Measurements from ENCODE around the gene GRM5.

GRM5 gene

DNA sequence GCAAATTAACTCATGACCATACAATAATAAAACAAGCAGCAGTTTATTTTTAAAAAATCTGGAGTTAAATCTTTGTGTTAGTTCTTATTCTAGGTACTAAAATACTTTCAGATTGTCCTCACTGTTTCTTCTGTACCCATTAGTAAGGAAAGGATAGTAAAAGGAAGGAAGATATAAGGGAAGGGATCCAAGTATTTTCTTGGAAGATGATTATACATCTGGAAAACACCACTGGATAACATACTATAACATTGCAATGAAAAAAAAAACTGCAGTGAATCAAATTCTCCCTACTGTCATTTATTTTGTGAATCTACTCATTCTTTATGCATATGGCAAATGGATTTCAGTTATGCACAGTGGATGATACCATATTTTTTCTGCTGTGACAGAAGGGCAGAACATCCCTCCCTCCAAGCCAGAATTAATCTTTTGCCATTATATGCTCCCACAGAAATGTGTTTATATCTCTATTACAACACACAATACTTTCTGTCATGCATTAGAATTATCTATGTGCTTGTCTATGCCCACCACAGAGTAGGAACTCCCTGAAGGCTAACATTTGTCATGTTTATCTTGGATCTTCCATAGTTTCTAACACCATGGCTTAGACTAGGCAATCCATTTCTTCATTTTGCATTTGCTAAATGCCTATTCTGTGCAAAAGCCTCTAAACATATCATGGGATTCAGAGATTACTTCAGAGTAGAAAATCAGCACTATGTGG lies 446.0 kb downstream of the GRM5 start:
- DNase-seq (ENCODE audit: low read depth in 2 of 2), result no peak

DNA sequence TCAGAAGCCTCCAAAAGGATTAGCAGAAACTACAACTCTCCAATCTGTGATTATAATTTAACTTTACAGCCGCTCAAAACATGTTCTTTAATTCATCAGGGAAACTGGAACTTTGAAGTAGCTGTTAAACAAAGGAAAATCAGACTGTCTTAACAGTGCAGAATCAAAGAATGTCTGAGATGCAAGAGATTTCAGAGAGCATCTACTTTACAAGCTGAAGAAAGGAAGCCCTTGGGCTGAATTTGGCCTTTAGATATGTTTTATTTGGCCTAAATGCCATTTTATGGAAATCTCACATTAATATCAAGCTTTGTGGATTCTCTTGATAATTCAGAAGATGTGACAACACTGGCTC lies 446.7 kb downstream of the GRM5 start:
- no peak for DNase-seq (ENCODE audit: low read depth in 2 of 2)

DNA sequence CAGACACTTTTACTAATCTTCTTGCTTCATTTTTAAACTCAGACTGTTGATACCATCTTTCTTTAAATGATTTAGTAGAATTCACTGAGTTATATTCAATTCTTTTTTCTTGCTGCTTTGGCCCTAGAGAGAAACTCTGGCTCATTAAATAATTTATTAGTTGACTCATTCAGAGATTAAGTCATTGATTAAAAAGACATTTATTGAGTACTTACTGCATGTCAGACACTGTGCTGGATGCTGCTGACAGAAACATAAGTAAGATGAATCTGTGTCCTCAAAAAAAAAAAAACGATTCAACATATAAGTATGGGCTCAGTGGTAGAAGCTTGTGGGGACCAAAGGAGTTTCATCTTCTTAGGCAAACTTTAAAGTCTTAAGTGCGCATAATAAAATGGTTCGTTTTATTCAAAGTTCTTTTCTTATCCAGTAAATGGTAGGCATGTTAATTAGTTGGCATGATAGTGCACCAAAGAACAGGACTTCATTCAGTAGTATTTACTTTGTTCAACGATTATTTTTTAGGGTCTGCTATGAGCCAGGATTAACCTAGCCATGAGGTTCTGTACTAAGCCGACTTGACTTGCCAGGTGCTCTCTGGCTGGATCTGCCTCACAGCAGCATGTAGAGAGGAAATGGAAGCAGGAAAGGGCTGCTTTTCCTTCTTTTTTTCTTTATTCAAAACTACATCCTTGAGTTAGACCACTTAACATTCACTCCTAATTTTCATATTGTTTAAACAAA lies 447.3 kb downstream of the GRM5 start:
- DNase-seq (ENCODE audit: low read depth in 2 of 2), result no peak

DNA sequence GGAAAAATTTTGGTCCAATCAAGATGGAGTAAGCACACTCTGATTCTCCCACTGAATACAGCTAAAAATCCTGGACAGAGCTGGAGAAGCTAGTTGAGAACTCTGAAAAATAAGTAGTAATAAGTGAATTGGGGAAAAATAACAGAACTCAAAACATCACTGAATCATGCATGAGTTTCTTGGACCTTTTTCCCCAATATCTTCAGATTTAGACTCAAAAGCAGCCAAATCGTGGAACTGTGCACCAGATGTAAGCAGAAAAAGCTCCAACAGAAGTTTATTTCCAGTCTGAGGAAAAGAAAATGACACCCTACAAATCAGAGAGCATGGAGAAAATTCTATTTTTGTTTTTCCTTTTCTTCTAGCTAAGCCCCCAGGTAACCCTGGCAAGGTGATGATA lies 448.6 kb downstream of the GRM5 start:
- no peak for DNase-seq (ENCODE audit: low read depth in 2 of 2)

DNA sequence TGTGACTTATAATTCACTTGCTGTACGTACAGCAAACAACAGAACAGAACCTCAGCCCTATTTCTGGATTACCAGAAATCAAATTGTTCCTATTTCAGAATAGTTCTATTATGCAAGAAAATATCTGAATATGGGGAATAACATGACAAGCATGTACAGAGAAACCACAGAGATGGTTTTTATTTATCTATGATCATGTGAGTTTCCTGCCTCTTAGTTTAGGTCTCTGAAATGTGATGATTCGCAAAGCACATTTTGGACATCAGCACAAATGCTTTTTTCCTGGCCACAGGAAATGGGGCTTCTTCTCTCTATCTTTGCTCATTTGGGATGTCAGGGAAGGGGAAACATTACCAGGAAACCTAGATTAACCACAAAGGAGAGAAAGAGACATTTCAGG lies 461.5 kb downstream of the GRM5 start:
- DNase-seq (ENCODE audit: low read depth in 2 of 2), result no peak

DNA sequence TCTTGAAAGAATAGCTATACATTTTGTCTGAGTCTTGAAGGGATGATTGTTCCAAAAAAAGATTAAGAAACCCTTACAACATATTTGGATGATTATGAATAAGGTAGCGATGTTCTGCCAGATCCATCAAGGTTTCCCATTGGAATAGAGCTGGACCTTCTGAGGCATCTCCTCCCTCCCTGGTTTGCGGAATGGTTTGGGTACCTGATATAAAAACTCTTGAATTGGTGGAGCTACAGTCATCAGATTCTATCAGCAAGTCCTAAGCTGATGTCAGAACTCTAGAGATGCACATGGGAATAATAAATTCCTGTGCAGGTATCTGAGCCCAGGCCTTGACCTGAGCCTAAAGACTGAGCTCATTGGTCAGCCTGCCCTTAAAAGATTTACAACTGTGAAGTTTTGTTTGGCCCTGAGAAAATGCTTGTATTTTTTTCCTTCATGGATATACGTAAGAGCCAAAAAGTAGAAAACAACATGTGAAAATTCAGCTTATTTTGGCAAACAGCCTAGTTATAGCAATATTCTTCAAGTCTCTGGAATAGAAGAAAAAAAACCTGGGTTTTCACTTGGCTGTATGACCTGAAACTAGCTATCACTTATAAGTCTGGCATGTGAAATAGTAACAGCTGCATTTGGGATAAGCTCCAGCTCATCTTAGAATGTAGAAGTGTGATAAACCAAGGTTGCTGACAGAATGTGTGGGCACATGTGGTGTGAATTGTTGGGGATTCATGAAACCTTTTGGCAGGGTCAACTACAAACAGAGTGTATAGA lies 462.5 kb downstream of the GRM5 start:
- DNase-seq (ENCODE audit: low read depth in 2 of 2), result no peak

DNA sequence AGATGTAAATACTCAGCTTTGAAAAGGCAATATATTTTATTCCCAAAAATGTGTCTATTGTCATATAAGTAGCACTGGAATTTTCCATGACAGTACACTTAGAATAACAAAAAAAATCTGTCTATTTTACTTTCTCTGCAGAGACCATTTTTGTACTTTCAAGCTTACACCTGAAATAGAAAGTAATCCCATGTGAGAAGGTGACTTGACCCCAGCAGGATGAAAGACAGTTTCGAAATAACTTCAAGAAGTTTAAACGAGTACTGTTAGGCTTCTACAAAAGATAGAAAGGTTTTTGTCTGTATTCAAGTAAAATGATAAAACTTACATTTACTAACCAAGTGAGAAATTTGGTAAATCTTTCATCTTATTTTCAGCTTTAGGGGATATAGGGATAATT lies 468.4 kb downstream of the GRM5 start:
- DNase-seq (ENCODE audit: low read depth in 2 of 2), result no peak

DNA sequence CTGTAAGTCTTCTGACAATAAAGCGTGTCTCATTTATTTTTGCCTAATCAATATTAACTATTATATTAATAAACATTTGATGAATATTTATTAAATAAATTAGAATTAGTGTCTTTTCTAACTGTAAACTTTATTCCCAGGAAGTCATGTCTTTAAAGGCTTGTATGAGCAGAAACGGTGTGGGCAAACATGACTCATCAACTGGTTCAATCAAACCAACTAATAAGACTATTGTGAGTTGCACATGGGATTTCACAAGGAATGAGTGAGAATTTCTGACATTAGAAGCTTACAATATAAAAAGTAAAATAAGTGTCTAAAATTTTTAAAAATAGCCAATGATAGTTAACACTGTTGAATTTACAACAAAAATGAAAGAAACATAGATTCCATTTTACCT lies 469.0 kb downstream of the GRM5 start:
- DNase-seq (ENCODE audit: low read depth in 2 of 2), result no peak

DNA sequence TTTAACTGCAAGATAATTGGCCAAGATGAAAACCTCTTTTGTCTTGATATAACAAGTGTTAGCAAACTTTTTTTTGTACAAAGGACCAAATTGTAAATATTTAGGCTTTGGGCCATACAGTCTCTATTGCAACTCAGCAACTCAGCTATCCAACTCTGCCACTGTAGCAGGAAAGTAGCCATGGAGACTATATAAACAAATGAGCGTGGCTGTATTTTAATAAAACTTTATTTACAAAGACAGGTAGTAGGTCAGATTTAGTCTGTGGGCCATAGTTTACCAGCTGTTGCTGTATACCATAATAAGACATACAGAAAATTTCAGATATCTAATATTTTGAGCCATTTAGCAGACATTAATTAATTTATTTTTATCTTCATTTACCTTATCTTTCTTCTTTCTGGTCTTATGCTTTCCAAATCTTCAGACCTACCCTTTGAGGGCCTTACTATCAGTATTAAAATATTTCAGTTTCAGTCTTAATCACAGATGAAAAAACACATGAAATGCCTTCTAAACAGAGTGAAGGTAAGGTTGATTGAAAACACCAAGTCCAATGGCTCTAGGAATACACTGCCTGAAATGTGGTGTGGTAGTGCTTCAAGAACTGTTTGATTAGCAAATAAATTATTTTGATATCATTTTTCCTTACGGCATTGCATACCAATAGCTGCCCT lies 471.4 kb downstream of the GRM5 start:
- DNase-seq (ENCODE audit: low read depth in 2 of 2), result no peak

DNA sequence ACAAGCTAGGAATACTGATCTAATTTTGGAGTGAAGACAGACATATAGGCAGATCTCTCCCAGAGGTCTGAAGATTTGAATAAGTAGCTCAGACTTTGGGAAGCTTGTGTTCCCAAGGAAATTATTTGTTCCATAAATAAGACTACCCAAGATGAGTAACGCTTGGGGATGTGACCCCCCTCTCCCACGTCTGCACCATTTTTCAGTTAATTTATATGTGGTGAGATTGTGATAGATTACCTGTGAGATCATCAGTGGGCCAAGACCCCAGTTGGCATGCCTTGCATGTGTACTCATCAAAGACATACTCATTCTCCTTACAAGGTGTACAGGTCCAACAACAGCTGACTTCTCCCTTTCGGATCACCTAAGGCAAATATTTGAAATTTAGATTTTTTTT lies 475.4 kb downstream of the GRM5 start:
- DNase-seq (ENCODE audit: low read depth in 2 of 2), result no peak

DNA sequence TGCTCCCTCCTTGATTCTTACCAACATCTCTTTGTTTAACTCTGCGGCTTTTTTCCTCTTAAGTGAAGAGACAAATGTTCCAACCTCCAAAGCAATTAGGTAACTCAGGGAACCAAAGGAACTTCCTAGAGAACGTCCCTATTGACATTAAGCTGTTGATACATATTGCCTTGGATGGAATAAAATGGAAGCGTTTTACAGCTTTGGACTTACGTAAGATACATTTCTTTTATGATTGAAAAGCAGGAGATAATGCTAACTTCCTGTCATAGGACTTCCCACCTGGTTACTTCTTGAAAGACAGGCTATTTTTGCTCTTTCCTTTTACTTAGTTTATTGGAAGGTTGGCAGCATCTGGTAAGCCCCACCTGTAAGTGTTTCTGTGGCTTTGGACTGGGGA lies 482.5 kb downstream of the GRM5 start:
- no peak for DNase-seq (ENCODE audit: low read depth in 2 of 2)

DNA sequence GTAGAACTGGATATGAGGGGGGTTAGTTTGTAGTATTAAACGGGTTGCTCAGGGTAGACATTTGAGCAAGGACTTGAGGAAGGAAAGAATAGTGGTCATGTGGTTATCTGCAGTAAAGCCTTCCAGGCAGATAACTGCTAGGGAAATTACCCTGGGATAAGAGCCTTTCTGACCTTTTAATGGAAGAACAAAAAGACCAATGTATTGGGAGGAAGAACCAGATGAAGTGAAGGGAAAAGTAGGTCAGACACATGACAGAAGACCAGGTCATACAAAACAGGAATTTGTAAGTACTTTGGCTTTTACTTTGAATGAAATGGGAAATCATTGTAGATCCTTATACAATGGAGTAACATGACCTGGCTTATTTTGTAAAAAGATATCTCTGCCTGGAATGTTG lies 486.3 kb downstream of the GRM5 start:
- DNase-seq (ENCODE audit: low read depth in 2 of 2), result no peak

DNA sequence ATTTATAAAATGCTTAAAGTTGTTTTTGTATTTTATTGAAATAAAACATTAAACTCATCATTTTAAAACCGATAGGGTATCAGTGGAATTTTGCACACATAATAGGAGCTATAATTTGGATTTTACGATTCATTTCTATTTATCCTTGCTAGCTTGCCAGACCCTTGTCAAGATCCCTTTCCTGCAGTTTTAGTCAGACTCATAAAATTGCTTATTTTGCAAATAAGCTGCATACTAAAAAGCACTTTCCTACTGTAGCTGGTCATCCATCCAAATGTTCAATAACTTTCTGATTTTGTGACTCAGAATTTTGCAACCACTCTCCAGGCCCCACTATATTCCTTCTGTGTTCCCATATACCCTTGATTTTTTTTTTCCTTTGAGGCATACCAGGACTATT lies 489.0 kb downstream of the GRM5 start:
- DNase-seq (ENCODE audit: low read depth in 2 of 2), result no peak

DNA sequence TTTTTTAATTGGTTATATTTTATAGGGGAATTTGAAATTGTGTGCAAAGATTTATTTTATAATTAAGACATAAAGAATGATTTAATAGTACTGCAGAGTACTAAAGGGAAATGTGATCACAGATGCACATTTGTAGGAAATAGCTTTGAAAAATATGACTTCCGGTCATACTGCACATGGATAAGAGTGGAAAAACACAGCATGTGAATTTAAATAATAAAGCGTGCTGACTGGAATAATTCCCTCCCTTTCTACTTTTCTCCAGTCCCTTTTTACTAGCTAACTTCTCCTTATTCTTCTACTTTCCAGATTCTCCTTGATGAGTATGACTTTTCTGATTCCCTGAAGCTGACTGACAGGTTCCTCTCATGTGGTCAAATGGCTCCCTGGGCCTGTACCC lies 489.9 kb downstream of the GRM5 start:
- no peak for DNase-seq (ENCODE audit: low read depth in 2 of 2)

DNA sequence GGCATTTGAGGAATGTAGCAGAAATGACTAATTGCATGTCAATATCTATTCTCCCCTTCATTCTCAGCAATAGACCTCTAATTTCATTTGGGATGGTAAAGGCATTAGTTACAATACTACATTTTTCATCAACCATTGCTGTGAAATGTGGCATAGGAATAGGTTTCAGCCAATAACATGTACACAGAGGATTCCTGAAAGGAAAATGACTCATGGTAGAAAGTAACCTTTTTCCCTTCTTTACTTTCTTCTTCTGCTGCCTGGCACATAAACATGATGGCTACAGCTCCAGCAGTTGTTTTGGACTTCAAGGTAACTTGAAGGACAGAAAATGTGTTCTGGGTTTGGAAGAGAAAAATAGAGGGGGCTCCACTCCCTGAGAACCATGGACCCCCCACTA lies 496.4 kb downstream of the GRM5 start:
- no peak for DNase-seq (ENCODE audit: low read depth in 2 of 2)

DNA sequence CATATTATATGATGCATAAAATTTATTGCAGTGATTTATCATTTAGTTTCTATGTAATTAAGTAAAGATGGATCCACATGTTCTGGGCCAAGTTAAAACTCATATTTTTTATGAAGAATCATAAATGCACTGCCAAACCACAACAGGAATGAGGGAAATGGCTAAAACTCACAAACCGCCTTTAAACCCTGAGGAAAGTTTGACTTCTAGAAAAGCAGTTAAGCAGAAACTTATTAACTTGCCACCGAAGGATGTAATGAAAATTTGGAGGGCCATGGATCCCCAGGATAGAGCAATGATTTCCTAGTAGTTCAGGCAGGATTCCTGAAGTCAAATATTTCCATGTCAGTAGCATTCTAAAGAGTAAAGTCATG lies 510.0 kb downstream of the GRM5 start:
- no peak for DNase-seq (ENCODE audit: low read depth in 2 of 2)

DNA sequence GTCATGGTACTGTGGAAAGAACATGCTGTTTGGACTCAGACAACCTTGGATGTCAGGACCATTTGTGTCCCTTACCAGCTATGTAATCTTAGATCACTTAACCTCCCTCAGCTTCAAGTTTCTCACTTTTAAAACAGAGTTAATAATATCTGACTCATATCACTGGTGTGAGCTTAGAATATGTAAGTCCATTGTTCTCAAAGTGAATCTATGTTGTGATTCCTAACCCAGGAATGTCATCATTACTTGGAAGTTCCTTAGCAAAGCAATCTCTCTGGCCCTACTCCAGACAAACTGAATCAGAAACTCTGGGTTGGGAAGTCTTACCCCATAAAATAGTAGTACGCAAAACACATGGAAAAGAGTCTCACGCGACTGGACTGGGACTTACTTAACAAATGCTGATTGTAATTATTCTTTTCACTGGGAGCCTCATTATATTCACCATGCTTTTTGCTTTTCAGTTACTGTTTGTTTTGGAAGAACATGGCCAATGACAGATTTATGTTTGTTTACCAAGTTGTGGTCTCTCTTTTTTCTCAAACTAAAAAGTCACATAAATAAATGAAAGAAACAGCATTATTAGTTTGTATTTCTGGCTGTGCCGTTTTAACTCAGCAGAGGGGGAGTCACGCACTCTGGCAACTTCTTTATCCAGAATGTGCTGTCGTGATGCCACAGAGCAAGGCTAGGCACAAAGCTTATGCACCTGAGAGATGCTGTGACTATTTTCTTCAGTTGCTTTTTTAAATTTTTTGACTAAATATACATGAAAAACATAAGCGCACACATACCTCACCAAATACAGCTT lies 510.6 kb downstream of the GRM5 start:
- DNase-seq (ENCODE audit: low read depth in 2 of 2), result no peak

DNA sequence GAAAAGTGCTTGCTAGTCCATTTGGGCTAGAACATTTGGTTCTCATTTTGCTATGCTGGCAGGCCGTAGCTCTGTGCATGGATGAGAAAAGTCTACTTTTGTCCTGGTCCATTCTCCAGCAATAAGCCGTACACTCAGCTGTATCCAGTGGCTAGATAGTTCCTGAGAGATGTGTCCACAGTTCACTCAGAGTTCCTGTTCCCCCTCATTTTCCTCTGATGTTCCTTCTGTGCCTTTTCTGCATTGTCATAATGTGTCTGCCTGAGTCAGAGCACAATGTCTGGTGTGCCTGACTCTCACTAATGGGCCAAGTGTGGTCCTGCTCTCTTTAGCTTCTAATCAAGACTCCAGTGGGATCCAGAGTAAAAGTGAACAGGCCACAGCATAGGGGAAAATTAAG lies 512.6 kb downstream of the GRM5 start:
- DNase-seq (ENCODE audit: low read depth in 2 of 2), result no peak

DNA sequence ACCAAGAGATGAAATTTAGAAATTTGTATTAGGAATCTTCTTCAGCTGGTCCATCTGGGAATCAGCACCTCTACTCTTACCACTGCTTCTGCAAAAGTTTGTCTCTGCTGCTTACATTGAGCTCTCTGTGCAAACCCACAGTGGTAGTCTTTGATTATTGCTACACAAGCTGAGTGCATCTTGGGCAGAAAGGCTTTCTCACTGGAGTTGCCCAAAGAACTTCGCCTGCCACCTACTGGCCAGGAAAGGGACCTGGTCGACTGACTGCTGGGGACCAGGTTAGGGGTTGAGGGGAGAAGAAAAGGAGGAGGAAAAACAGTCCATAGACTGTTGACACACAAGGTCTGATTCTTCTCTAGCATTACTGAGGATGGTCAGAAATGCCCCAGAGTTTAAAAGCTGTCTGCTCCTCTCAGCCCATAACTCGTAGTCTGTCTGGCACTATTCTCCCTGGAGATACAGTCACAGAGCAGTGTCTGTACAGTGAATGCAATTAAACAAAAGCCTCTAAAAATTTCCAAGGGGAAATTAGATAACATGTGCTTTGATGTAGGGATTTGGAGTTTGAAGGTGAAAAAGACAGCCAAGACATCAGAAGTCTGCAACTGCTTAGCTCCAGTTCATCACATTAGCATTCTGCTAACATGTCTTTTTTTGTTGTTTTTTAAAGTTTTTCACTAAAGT lies 513.3 kb downstream of the GRM5 start:
- peak; percentile 3 to 13 for DNase-seq (ENCODE audit: low read depth in 2 of 2)

DNA sequence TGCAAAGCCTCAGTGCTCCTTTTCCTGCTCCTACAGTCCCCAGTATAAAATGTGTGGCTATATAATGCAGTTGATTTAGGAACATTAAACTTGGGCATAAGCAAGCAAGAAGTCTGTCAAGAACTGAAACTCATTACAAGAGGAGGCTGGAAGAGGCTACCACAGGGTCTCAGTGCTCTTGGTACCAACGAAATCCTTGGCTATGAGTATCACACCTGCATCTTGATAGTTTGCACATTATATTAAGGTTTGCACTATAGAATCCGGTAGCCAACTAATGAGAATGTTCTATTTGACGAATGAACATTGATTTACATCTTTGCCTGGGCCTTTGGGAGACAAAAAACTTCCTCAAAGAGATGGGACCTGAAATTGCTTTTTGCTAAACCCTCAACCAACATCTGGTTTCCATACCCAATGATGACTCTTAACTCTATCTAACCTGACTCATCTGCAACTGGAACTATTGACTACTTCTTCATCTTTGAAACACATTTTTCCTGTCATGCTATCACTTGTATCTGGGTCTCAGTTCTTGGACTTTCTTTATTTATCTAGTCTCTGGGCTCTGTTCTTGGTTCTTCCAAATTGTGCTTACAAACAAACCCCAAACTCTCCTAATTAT lies 521.0 kb downstream of the GRM5 start:
- DNase-seq (ENCODE audit: low read depth in 2 of 2), result no peak
